ENCODE results near the gene KBTBD2. TPM values are rescaled to one million over a fixed set of nuclear protein-coding genes. Genes with fewer than 3 reads are reported as not detected.
"Not testable (repeated sequence)": the region's sequence is repeated elsewhere in the genome, so short reads cannot be mapped to it uniquely, and the experiment has no call there.

The KBTBD2 gene
- total RNA-seq, 1 donor from 2014 or later, result 25.7 TPM

- Mint-ChIP-seq H3K4me1 (ENCODE audit: low read depth) (peaks cover 48% of the 10 kb centered on the region), H3K4me3 (ENCODE audit: low read depth) (peak overlapping the region; percentile 87), H3K9me3 (no peaks in the 10 kb centered on the region), H3K27ac (peak overlapping the region; percentile 98), H3K36me3 (ENCODE audit: low read depth) (peaks cover 32% of the 10 kb centered on the region), H3K27me3 (ENCODE audit: low read depth) (no peaks in the 10 kb centered on the region)
- intact Hi-C loops (cut with micrococcal nuclease), result loop anchor here (1.0 kb wide), 1 partner anchor 218 kb away; no protein-coding TSS in a partner anchor
- no peak for DNase-seq (ENCODE audit: low spot score)
Measured at GRCh38 chr7:32890793-32891042, 842 bp downstream of the KBTBD2 start.

GRCh38 chr7:32890010-32890792 is 1.4 kb downstream of the KBTBD2 start:
- peaks cover 36% of the 10 kb centered on the region for H3K36me3 Mint-ChIP-seq (ENCODE audit: low read depth)
- peaks cover 52% of the 10 kb centered on the region for H3K4me1 Mint-ChIP-seq (ENCODE audit: low read depth)
- H3K4me3 Mint-ChIP-seq (ENCODE audit: low read depth), result peak overlapping the region; percentile 87
- no peaks in the 10 kb centered on the region for H3K9me3 Mint-ChIP-seq
- DNase-seq (ENCODE audit: low spot score), result peak; percentile 37
- intact Hi-C loops (cut with micrococcal nuclease), result no loop called here
- no peaks in the 10 kb centered on the region for H3K27me3 Mint-ChIP-seq (ENCODE audit: low read depth)
- peak overlapping the region; percentile 98 for H3K27ac Mint-ChIP-seq

- intact Hi-C loops (cut with micrococcal nuclease), result no loop called here
- Mint-ChIP-seq H3K9me3 (no peaks in the 10 kb centered on the region), H3K27ac (no peak overlapping the region), H3K36me3 (ENCODE audit: low read depth) (peaks cover 36% of the 10 kb centered on the region), H3K4me1 (ENCODE audit: low read depth) (peaks cover 45% of the 10 kb centered on the region), H3K4me3 (ENCODE audit: low read depth) (peak overlapping the region; percentile 41), H3K27me3 (ENCODE audit: low read depth) (no peaks in the 10 kb centered on the region)
- no peak for DNase-seq (ENCODE audit: low spot score)
Measured at GRCh38 chr7:32888505-32888904, 3.1 kb downstream of the KBTBD2 start.

GRCh38 chr7:32887395-32887794 is 4.2 kb downstream of the KBTBD2 start:
- Mint-ChIP-seq H3K4me1 (ENCODE audit: low read depth) (peaks cover 35% of the 10 kb centered on the region), H3K36me3 (ENCODE audit: low read depth) (peaks cover 36% of the 10 kb centered on the region), H3K4me3 (ENCODE audit: low read depth) (no peak overlapping the region), H3K27ac (no peak overlapping the region), H3K9me3 (no peaks in the 10 kb centered on the region), H3K27me3 (ENCODE audit: low read depth) (no peaks in the 10 kb centered on the region)
- DNase-seq (ENCODE audit: low spot score), result no peak
- intact Hi-C loops (cut with micrococcal nuclease), result no loop called here

- Mint-ChIP-seq H3K36me3 (ENCODE audit: low read depth) (peaks cover 24% of the 10 kb centered on the region), H3K4me3 (ENCODE audit: low read depth) (no peak overlapping the region), H3K27me3 (ENCODE audit: low read depth) (no peaks in the 10 kb centered on the region), H3K9me3 (no peaks in the 10 kb centered on the region), H3K27ac (no peak overlapping the region), H3K4me1 (ENCODE audit: low read depth) (peaks cover 18% of the 10 kb centered on the region)
- DNase-seq (ENCODE audit: low spot score), result no peak
- intact Hi-C loops (cut with micrococcal nuclease), result no loop called here
Measured at GRCh38 chr7:32881074-32881982, 10.2 kb downstream of the KBTBD2 start.

GRCh38 chr7:32879460-32879859 is 12.1 kb downstream of the KBTBD2 start:
- Mint-ChIP-seq H3K27ac (peak overlapping the region; percentile 13), H3K4me1 (ENCODE audit: low read depth) (peaks cover 21% of the 10 kb centered on the region), H3K36me3 (ENCODE audit: low read depth) (peaks cover 33% of the 10 kb centered on the region), H3K27me3 (ENCODE audit: low read depth) (no peaks in the 10 kb centered on the region), H3K9me3 (no peaks in the 10 kb centered on the region), H3K4me3 (ENCODE audit: low read depth) (no peak overlapping the region)
- no peak for DNase-seq (ENCODE audit: low spot score)
- intact Hi-C loops (cut with micrococcal nuclease), result no loop called here

GRCh38 chr7:32878023-32878422 is 13.5 kb downstream of the KBTBD2 start:
- intact Hi-C loops (cut with micrococcal nuclease); H3K27ac Mint-ChIP-seq: not testable (repeated sequence)

GRCh38 chr7:32872421-32872820 is 19.1 kb downstream of the KBTBD2 start:
- Mint-ChIP-seq H3K36me3 (ENCODE audit: low read depth) (peaks cover 72% of the 10 kb centered on the region), H3K27me3 (ENCODE audit: low read depth) (no peaks in the 10 kb centered on the region), H3K9me3 (no peaks in the 10 kb centered on the region), H3K4me3 (ENCODE audit: low read depth) (no peak overlapping the region), H3K4me1 (ENCODE audit: low read depth) (peaks cover 25% of the 10 kb centered on the region), H3K27ac (no peak overlapping the region)
- DNase-seq (ENCODE audit: low spot score), result no peak
- intact Hi-C loops (cut with micrococcal nuclease), result no loop called here

More at GRCh38 chr7:32878023-32878422, 13.5 kb downstream of the KBTBD2 start:
- Mint-ChIP-seq H3K4me1 (ENCODE audit: low read depth) (peaks cover 21% of the 10 kb centered on the region), H3K36me3 (ENCODE audit: low read depth) (peaks cover 36% of the 10 kb centered on the region)
- not testable (repeated sequence) for DNase-seq (ENCODE audit: low spot score); H3K9me3 Mint-ChIP-seq; H3K4me3 Mint-ChIP-seq (ENCODE audit: low read depth); H3K27me3 Mint-ChIP-seq (ENCODE audit: low read depth)

- H3K9me3 Mint-ChIP-seq, result no peaks in the 10 kb centered on the region
- no peak for DNase-seq (ENCODE audit: low spot score)
- no peak overlapping the region for H3K4me3 Mint-ChIP-seq (ENCODE audit: low read depth)
- H3K36me3 Mint-ChIP-seq (ENCODE audit: low read depth), result peaks cover 72% of the 10 kb centered on the region
- intact Hi-C loops (cut with micrococcal nuclease), result no loop called here
- no peaks in the 10 kb centered on the region for H3K27me3 Mint-ChIP-seq (ENCODE audit: low read depth)
- H3K4me1 Mint-ChIP-seq (ENCODE audit: low read depth), result peaks cover 25% of the 10 kb centered on the region
- H3K27ac Mint-ChIP-seq, result no peak overlapping the region
Measured at GRCh38 chr7:32871624-32872371, 19.8 kb downstream of the KBTBD2 start.

- no peak overlapping the region for H3K4me3 Mint-ChIP-seq (ENCODE audit: low read depth)
- no peaks in the 10 kb centered on the region for H3K27me3 Mint-ChIP-seq (ENCODE audit: low read depth)
- intact Hi-C loops (cut with micrococcal nuclease), result loop anchor here (1.0 kb wide), 1 partner anchor 22 kb away; no protein-coding TSS in a partner anchor
- peak overlapping the region; percentile 32 for H3K27ac Mint-ChIP-seq
- H3K4me1 Mint-ChIP-seq (ENCODE audit: low read depth), result peaks cover 23% of the 10 kb centered on the region
- DNase-seq (ENCODE audit: low spot score), result no peak
- H3K36me3 Mint-ChIP-seq (ENCODE audit: low read depth), result peaks cover 78% of the 10 kb centered on the region
- no peaks in the 10 kb centered on the region for H3K9me3 Mint-ChIP-seq
Measured at GRCh38 chr7:32870298-32870697, 21.3 kb downstream of the KBTBD2 start.

GRCh38 chr7:32869716-32870115 is 21.8 kb downstream of the KBTBD2 start:
- H3K9me3 Mint-ChIP-seq, result no peaks in the 10 kb centered on the region
- no peak for DNase-seq (ENCODE audit: low spot score)
- no peaks in the 10 kb centered on the region for H3K27me3 Mint-ChIP-seq (ENCODE audit: low read depth)
- peaks cover 21% of the 10 kb centered on the region for H3K4me1 Mint-ChIP-seq (ENCODE audit: low read depth)
- peak overlapping the region; percentile 11 for H3K27ac Mint-ChIP-seq
- intact Hi-C loops (cut with micrococcal nuclease), result loop anchor here (1.0 kb wide), 1 partner anchor 23 kb away; no protein-coding TSS in a partner anchor
- peaks cover 74% of the 10 kb centered on the region for H3K36me3 Mint-ChIP-seq (ENCODE audit: low read depth)
- H3K4me3 Mint-ChIP-seq (ENCODE audit: low read depth), result no peak overlapping the region

GRCh38 chr7:32868116-32868515 is 23.4 kb downstream of the KBTBD2 start:
- H3K36me3 Mint-ChIP-seq (ENCODE audit: low read depth), result peaks cover 78% of the 10 kb centered on the region
- no peaks in the 10 kb centered on the region for H3K27me3 Mint-ChIP-seq (ENCODE audit: low read depth)
- H3K4me3 Mint-ChIP-seq (ENCODE audit: low read depth), result no peak overlapping the region
- H3K4me1 Mint-ChIP-seq (ENCODE audit: low read depth), result peaks cover 21% of the 10 kb centered on the region
- intact Hi-C loops (cut with micrococcal nuclease), result no loop called here
- H3K9me3 Mint-ChIP-seq, result no peaks in the 10 kb centered on the region
- H3K27ac Mint-ChIP-seq, result no peak overlapping the region
- DNase-seq (ENCODE audit: low spot score), result no peak

All from activated T-helper 2 cell treated with anti-CD3 and anti-CD28 coated beads, Interferon-gamma antibody, Interleukin-2, Interleukin-4, amounts not matched to agents 10 μg/mL and 5 μg/mL and 100 μg/mL, durations not matched to agents 14 hours and 24 hours and 36 hours (primary cell).